HepG2 (cell line): ENCODE results near the gene SLAMF9. TPM values are rescaled to one million over a fixed set of nuclear protein-coding genes. Genes with fewer than 3 reads are reported as not detected.

Experiments
- ATAC-seq: fragments of 200-7000 bp; cut with Tn5 transposase; 3 replicates; pipeline ENCODE4 v1.9.1; 2020; ENCODE audit warnings: mild to moderate bottlenecking, moderate library complexity
- BruUV-seq: library from RNA; stranded (reverse); fragments of 400-500 nt; replicated peaks from 2 replicates; lab custom pipeline; 2021; lab: Mats Ljungman, UMichigan
- CTCF ChIA-PET: fragments of 300-600 bp; formaldehyde crosslinking; extraction: SDS; loops from one replicate; lab custom pipeline; 2021; ENCODE audit warnings: low total read pairs, inconsistent platforms, low intra/inter-chr PET ratio; lab: Yijun Ruan, JAX
- POLR2A ChIA-PET: fragments of 350-600 bp; sonication (Branson Sonifier 250); formaldehyde crosslinking; loops from one replicate; lab custom pipeline; 2020; ENCODE audit warnings: antibody characterized with exemption, inconsistent platforms; lab: Yijun Ruan, JAX
- DNase-seq: peaks from one replicate; pipeline ENCODE4 v3.0.0-alpha.2; 2015; ENCODE audit warnings: low spot score
- FAIRE-seq: peaks from 3 replicates; lab custom pipeline; 2011; peaks lifted over from hg19 to GRCh38; lab: Jason Lieb, UNC
- H2AFZ ChIP-seq: one replicate; pipeline ENCODE4 v1.6.1; 2011; ENCODE audit warnings: low read length, inconsistent platforms
- H3K27ac ChIP-seq: fragments of 300-600 bp; 3 replicates; pipeline ENCODE4 v1.8.0; 2011; ENCODE audit warnings: mixed run types, mild to moderate bottlenecking, mixed read lengths, low read length, inconsistent platforms; ENCODE audit not compliant: insufficient read depth; ENCODE audit errors: extremely low read length
- H3K27me3 ChIP-seq, 2 experiments: fragments of 200-600 bp in 1 of 2; 2 replicates in 1 of 2; 3 replicates in 1 of 2; pipeline versions ENCODE4 v1.6.0 to v1.8.0; 2011; ENCODE audit warnings: low read length in 2 of 2, mild to moderate bottlenecking in 2 of 2, moderate library complexity in 2 of 2, inconsistent platforms in 1 of 2; ENCODE audit not compliant: insufficient read depth in 2 of 2, control insufficient read depth in 1 of 2
- H3K36me3 ChIP-seq, 2 experiments: fragments of 200-600 bp in 1 of 2; replicated peaks in 1 of 2; 2 replicates in 1 of 2; 3 replicates in 1 of 2; pipeline versions ENCODE4 v1.5.1 to v1.8.0; 2011; ENCODE audit warnings: low read length in 2 of 2, inconsistent platforms in 1 of 2; ENCODE audit not compliant: insufficient read depth in 2 of 2, control insufficient read depth in 1 of 2
- H3K4me1 ChIP-seq: 2 replicates; pipeline ENCODE4 v1.5.1; 2012; ENCODE audit warnings: low read length, inconsistent platforms; ENCODE audit not compliant: insufficient read depth
- H3K4me2 ChIP-seq: 2 replicates; pipeline ENCODE4 v1.6.0; 2011; ENCODE audit warnings: low read depth, low read length, inconsistent platforms
- H3K4me3 ChIP-seq, 3 experiments: fragments of 200-600 bp in 1 of 3; sonication (generic), shearing (Covaris generic) in 1 of 3; replicated peaks in 1 of 3; 2 replicates each; pipeline ENCODE4 v1.5.1; 2011 to 2016; ENCODE audit warnings: low read length in 3 of 3, inconsistent platforms in 2 of 3, low read depth in 2 of 3, mild to moderate bottlenecking in 2 of 3, control low read depth in 1 of 3, mixed read lengths in 1 of 3; ENCODE audit not compliant: insufficient read depth in 1 of 3
- H3K79me2 ChIP-seq: one replicate; pipeline ENCODE4 v1.6.1; 2011; ENCODE audit warnings: low read length, inconsistent platforms; ENCODE audit not compliant: insufficient read depth
- H3K9ac ChIP-seq: 2 replicates; pipeline ENCODE4 v1.6.0; 2011; ENCODE audit warnings: mild to moderate bottlenecking, low read depth, low read length, inconsistent platforms; ENCODE audit not compliant: insufficient read depth
- H3K9me3 ChIP-seq: 2 replicates; pipeline ENCODE4 v1.5.1; 2012; ENCODE audit warnings: mild to moderate bottlenecking, low read length
- H4K20me1 ChIP-seq: 2 replicates; pipeline ENCODE4 v1.6.0; 2011; ENCODE audit warnings: inconsistent platforms, mild to moderate bottlenecking, low read length, moderate library complexity; ENCODE audit not compliant: insufficient read depth
- FOSL1 ChIP-seq: sonication (generic); formaldehyde crosslinking; IDR thresholded peaks from 2 replicates; pipeline ENCODE4 v1.9.0; 2021; ENCODE audit warnings: missing genetic modification reagents, borderline replicate concordance
- HNRNPL ChIP-seq: fragments of 200-400 bp; formaldehyde crosslinking; IDR thresholded peaks from 2 replicates; pipeline ENCODE4 v1.6.1; 2017; ENCODE audit warnings: mild to moderate bottlenecking, low read depth, low read length
- MATR3 ChIP-seq: sonication (generic); formaldehyde crosslinking; IDR thresholded peaks from 2 replicates; pipeline ENCODE4 v1.4.0; 2020; ENCODE audit warnings: missing genetic modification reagents
- MYC ChIP-seq: sonication (generic); formaldehyde crosslinking; IDR thresholded peaks from 2 replicates; pipeline ENCODE4 v1.9.0; 2021; ENCODE audit warnings: missing genetic modification reagents, borderline replicate concordance
- PAWR ChIP-seq: sonication (generic); formaldehyde crosslinking; IDR thresholded peaks from 2 replicates; pipeline ENCODE4 v1.4.0; 2020; ENCODE audit warnings: missing genetic modification reagents, mild to moderate bottlenecking, borderline replicate concordance
- REST ChIP-seq, 2 experiments: IDR thresholded peaks; 2 replicates each; pipeline ENCODE4 v1.6.1; 2011 to 2012; ENCODE audit warnings: low read length in 2 of 2, borderline replicate concordance in 1 of 2, low read depth in 1 of 2, mild to moderate bottlenecking in 1 of 2, moderate library complexity in 1 of 2
- SNAPC2 ChIP-seq: sonication (generic); formaldehyde crosslinking; IDR thresholded peaks from 2 replicates; pipeline ENCODE4 v1.8.1; 2022; ENCODE audit warnings: mild to moderate bottlenecking, missing genetic modification reagents
- TARDBP ChIP-seq: sonication (generic); formaldehyde crosslinking; IDR thresholded peaks from 2 replicates; pipeline ENCODE4 v1.8.0; 2022; ENCODE audit warnings: mild to moderate bottlenecking, missing genetic modification reagents
- TOE1 ChIP-seq: sonication (generic); formaldehyde crosslinking; IDR thresholded peaks from 2 replicates; pipeline ENCODE4 v1.4.0; 2020; ENCODE audit warnings: mild to moderate bottlenecking, missing genetic modification reagents
- ZMYM4 ChIP-seq: sonication (generic); formaldehyde crosslinking; IDR thresholded peaks from 2 replicates; pipeline ENCODE4 v1.8.1; 2023; ENCODE audit warnings: mild to moderate bottlenecking, missing genetic modification reagents
- WGBS: methylation state at CpG from one replicate; pipeline ENCODE4 v1.1.6; 2017; ENCODE audit warnings: low lambda C conversion rate; 5-methylcytosine and 5-hydroxymethylcytosine counted together
- in situ Hi-C: cut with HindIII; loops from 2 replicates; pipeline ENCODE4 v1.10.0; 2017; ENCODE audit warnings: low pct_unique_long_range_greater_than_20kb; ENCODE audit not compliant: extremely low pct_ligation_motif_present
- intact Hi-C: fragments of 100-400 bp; cut with micrococcal nuclease; formaldehyde crosslinking; loops from one replicate; pipeline ENCODE4 v1.10.0; 2022; ENCODE audit not compliant: unreplicated experiment
- polyA plus RNA-seq, 8 experiments: library from polyadenylated mRNA; depleted of rRNA in 3 of 8; stranded (reverse) in 7 of 8; unstranded in 1 of 8; fragments of >200 nt; fragmentation: Illumina TruSeq in 4 of 8; extraction: Trizol in 4 of 8; gene quantifications; 2 replicates each; pipeline versions ENCODE4 v1.2.1 to v1.2.3, GENCODE V29; 2011 to 2016; ENCODE audit warnings: low read depth in 4 of 8, missing spikeins in 1 of 8, mixed read lengths in 1 of 8; ENCODE audit not compliant: insufficient read depth in 1 of 8
- total RNA-seq, 5 experiments: library from RNA; depleted of rRNA; stranded (reverse); fragments of >200 nt; fragmentation: Illumina TruSeq; extraction: Trizol; gene quantifications; 2 replicates each; pipeline ENCODE4 v1.2.3, GENCODE V29; 2016; ENCODE audit warnings: low read depth in 1 of 5
- TF ChIP-seq, protein P1 (sequence below): sonication (generic); formaldehyde crosslinking; IDR thresholded peaks from 2 replicates; pipeline ENCODE4 v1.4.0; 2020; ENCODE audit warnings: low read depth, missing genetic modification reagents

The SLAMF9 gene
- total and polyA plus RNA-seq, 2 of the 13 experiments (the other 11 are each of a cell fraction or from before 2014, with no cell fraction given): 0.82 TPM; not detected in 1

- 33% methylated on average over 12 of the region's 15 CpGs for WGBS
- Histone ChIP-seq H2AFZ (no peak overlapping the region), H3K9ac (no peak overlapping the region), H4K20me1 (no peaks in the 10 kb centered on the region), H3K9me3 (no peaks in the 10 kb centered on the region), H3K27me3 (peaks cover 14 to 84% of the 10 kb centered on the region in 2 experiments; a peak in 4 of 5 replicates), H3K79me2 (no peaks in the 10 kb centered on the region), H3K4me2 (no peak overlapping the region), H3K4me1 (peaks cover 18% of the 10 kb centered on the region), H3K27ac (no peak overlapping the region), H3K4me3 (no peak overlapping the region), H3K36me3 (no peaks in the 10 kb centered on the region)
- BruUV-seq: no TSS peak
- ChIA-PET POLR2A (no interaction called here), CTCF (no interaction called here)
- DNase-seq: no peak
- no peak for ATAC-seq
- TF ChIP-seq PAWR (no peak), FOSL1 (no peak), SNAPC2 (no peak), TARDBP (CRISPR knock-in tag) (no peak), HNRNPL (no peak), REST (IDR thresholded peaks at IDR 0.05; ENCODE audit: borderline replicate concordance in 1 of 2, low read depth in 1 of 2, low read length in 2 of 2) (no peak), TOE1 (CRISPR knock-in tag) (no peak), MATR3 (CRISPR knock-in tag) (no peak), MYC (no peak), ZMYM4 (CRISPR knock-in tag) (no peak)
- TF ChIP-seq, protein P1, sequence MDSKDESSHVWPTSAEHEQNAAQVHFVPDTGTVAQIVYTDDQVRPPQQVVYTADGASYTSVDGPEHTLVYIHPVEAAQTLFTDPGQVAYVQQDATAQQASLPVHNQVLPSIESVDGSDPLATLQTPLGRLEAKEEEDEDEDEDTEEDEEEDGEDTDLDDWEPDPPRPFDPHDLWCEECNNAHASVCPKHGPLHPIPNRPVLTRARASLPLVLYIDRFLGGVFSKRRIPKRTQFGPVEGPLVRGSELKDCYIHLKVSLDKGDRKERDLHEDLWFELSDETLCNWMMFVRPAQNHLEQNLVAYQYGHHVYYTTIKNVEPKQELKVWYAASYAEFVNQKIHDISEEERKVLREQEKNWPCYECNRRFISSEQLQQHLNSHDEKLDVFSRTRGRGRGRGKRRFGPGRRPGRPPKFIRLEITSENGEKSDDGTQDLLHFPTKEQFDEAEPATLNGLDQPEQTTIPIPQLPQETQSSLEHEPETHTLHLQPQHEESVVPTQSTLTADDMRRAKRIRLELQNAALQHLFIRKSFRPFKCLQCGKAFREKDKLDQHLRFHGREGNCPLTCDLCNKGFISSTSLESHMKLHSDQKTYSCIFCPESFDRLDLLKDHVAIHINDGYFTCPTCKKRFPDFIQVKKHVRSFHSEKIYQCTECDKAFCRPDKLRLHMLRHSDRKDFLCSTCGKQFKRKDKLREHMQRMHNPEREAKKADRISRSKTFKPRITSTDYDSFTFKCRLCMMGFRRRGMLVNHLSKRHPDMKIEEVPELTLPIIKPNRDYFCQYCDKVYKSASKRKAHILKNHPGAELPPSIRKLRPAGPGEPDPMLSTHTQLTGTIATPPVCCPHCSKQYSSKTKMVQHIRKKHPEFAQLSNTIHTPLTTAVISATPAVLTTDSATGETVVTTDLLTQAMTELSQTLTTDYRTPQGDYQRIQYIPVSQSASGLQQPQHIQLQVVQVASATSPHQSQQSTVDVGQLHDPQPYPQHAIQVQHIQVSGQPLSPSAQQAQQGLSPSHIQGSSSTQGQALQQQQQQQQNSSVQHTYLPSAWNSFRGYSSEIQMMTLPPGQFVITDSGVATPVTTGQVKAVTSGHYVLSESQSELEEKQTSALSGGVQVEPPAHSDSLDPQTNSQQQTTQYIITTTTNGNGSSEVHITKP (CRISPR knock-in tag): no peak
- FAIRE-seq: no peak
- intact Hi-C loops (no loop called here), in situ Hi-C loops (no loop called here)
Observed at GRCh38 chr1:159941591-159942560, 12.2 kb downstream of the SLAMF9 start.
